GM19324 (cell line): ENCODE measurements around the gene BRD4.

Experiments used
- ATAC-seq: cut with Tn5 transposase; IDR thresholded peaks from one replicate; pipeline ENCODE4 v1.9.1; 2021; ENCODE audit warnings: mild to moderate bottlenecking, moderate library complexity; ENCODE audit not compliant: unreplicated experiment, low FRiP score

The BRD4 gene

GRCh38 chr19:15317392-15318071, 14.8 kb downstream of the BRD4 start:
- ATAC-seq, result no peak

GRCh38 chr19:15316498-15316897, 15.8 kb downstream of the BRD4 start:
- no peak for ATAC-seq

DNA sequence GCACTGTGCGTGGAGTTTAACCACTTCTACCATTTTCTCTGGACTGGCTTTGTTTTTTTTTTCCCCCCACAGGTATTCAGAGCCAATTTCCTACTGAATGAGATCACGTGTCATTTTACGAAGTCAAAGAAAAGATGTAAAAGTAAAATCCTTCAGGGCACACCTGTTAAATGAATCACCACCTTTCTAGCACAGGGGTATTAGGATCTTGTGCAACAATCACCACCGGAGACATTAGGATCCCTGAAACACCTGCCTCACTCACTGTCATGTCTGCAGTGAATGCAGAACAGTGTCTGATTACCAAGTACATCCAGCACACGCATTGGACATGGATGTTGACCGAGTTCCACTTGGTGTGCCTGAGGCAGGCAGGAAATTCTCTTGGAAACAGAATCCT, 17.2 kb downstream of the BRD4 start:
- ATAC-seq, result no peak

DNA sequence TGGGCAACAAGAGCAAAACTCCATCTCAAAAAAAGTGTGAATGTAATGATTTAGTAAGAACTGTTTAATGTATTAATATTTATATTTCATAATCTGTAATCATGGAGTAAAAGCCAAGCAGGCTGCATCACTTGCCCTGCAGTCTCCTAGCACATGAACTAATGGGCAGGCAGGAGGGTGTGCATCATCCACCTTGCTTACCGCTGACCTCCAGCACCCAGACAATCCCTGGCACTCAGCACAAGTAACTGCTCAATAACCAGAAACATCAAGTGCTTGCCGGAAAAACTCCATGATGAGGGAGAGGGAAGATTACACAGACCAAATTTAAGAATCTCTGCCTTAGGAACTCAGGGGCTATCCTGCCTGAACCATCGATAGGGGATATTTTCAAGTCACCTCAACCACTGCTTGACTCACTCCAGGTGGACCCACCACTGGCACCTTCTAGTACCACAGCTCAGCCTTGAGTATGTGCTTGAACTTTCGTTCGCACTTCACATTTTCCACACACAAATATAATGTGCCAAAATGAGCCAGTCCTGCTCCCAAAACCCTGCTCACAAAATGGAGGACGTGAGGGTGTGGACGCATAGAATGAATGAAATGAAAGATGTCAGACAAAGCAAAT, 18.6 kb downstream of the BRD4 start:
- no peak for ATAC-seq

- no peak for ATAC-seq
Observed at GRCh38 chr19:15307169-15307568, 25.2 kb downstream of the BRD4 start.

GRCh38 chr19:15305582-15306334, 26.6 kb downstream of the BRD4 start:
- ATAC-seq, result no peak

GRCh38 chr19:15304140-15304705, 28.1 kb downstream of the BRD4 start:
- ATAC-seq, result no peak

GRCh38 chr19:15303105-15303780, 29.1 kb downstream of the BRD4 start:
- ATAC-seq, result no peak

DNA sequence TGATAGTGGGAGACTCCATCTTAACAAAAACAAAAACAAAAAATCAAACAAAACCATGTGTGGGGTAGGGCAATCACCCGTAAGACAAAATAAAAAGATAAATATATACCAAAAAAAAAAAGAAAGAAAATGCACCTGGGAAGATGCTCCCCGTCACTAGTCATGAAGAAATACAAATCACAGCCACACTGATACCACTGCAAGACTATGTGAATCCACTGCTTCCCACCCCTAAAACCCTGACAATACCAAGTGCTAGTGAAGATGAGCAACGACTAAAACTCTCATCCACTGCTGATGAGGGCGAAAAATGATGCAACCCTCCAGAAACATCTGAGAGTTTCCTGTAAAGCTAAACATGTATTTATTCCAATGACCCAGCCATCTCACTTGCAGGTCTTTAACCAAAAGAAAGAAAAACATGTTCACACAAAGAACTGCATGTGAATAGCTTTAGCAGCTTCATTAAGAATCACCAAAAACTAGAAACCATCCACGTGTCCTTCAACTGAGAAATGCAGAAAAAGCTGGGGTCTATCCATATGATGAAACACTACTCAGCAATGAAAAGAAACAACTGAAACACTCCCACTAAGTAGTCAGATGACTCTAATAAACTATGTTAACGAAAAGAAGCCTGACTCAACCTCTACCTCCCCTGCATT, 31.7 kb downstream of the BRD4 start:
- ATAC-seq, result no peak

- ATAC-seq, result no peak
Observed at GRCh38 chr19:15299568-15300409, 32.5 kb downstream of the BRD4 start.

DNA sequence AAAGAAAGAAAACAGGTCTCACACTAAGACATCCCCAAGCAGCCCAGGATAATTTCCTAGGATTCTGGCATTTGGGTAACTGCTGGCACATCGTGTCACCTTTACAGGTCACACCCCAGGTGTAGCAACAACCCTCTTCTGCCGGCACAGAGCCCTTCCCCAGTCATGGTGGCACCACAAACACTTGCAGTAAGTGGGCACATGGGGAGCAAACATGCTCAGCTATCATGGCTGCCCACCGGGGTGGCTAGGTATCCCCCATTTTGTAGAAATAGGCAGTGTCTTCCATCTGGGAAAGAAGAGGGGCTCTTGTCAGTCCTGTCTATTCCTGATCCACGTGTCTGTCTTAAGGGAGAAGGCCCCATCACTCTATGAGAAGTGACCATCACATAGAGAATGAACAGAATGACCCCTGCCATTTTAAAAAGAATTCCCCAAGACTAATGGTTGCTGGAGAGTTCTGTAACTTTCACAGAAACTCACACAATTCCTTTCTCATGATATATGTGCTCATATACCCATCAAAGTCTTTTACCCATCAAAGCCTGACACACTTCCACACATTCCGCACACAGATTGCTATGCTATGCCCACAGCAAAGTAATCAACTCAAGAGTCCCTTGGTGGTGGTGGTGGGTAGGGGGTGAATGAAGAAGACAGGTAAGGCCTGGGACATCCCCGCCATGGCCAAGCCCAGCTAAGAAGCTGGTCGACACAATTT, 33.3 kb downstream of the BRD4 start:
- no peak for ATAC-seq

DNA sequence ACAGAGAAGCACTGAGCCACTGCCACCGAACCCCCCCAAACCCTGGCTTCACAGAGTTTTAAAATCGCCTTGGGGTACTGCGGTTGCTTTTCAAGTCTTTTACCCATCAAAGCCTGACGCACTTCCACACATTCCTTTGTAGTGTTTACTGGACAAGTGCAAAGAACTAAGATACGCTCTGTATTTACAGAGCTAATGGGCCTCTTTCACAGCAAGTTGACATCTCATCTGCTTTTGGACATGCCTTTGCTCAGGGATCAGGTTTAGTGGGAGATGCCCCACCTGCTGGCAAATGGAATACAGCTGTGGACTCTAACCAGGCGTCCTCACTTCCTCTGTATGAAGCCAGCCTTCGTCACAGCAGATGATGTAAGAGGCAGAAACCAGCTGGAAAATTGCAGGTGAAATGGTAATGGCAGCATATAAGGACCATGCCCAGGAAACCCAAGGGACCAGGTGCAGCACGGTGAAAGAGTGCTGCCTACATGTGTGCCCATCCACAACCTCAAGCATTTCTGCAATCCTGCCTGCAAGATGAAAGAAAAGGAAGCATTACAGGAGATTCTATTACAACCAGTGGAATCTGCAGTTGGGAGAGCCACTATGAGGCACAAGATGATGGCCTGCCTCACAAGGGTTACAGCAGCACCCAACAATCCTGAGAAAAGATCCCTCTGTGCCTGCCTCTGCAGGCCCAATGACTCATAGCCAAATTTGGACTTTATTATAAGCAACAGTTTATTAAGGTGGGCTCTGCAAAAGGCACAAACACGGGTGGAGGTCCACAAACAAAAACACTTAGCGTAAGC, 34.7 kb downstream of the BRD4 start:
- no peak for ATAC-seq

GRCh38 chr19:15296841-15297415, 35.4 kb downstream of the BRD4 start:
- no peak for ATAC-seq

- ATAC-seq, result no peak
Observed at GRCh38 chr19:15296353-15296752, 36.0 kb downstream of the BRD4 start.

DNA sequence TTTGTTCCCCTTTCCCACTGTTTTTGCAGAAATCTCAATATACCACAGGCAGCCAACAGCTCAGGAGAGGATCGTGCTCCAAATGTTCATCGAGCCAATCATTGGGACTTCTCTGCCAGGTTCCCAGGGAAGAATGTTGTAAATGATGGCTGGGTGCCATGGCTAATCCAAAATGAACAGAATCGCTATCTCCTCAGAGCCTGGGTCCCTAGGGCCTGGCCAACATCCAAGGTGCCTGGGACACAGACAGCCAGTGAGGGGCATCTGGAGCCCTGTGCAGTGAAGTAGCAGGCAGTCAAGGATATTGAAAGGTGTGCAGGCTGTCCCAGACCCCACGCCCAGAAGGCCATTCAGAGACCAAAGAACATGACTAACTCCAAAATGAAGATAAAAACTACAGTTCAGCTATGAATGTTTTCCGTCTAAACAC, 37.8 kb downstream of the BRD4 start:
- no peak for ATAC-seq

DNA sequence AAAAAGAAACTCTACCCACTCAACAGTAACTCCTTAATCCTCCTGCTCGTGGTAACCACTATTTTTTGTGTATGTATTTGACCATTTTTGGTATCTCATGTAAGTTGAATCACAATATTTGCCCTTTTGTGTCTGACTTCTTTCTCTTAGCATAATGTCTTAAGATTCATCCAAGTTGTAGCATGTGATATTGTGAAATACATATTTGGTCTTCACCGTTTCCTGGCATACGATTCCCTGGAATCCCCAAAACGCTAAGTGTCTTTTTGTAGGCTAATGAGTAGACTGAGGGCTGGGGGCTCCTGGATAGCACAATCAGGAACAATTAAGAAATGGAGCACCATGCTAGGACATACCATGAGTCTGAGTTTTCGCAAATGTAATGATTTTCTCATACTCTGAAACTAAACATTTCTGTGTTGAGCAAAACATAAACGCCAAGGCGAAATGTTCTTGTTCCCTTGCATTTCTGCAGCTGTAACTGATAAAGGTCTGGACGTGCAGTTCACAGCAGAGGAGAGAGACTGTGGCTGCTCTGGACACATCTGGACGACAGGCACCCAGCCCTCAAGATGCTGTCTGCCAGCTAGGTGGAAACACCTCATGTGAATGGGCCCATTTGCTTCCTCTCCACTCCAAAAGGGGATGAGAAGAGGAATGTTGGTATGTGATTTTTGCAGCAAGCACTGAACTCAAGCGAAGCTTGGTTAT, 38.4 kb downstream of the BRD4 start:
- ATAC-seq, result no peak
